HepG2 (cell line): ENCODE results near the gene IRAK2. TPM values are rescaled to one million over a fixed set of nuclear protein-coding genes. Genes with fewer than 3 reads are reported as not detected.
A peak's percentile ranks its signal among the peaks of the same experiment; 100 is the strongest.

Source experiments
- CBX5 ChIP-seq: sonication (generic); formaldehyde crosslinking; IDR thresholded peaks from 2 replicates; pipeline ENCODE4 v1.4.0; 2020; ENCODE audit warnings: missing genetic modification reagents, borderline replicate concordance
- GMEB1 ChIP-seq: sonication (generic); formaldehyde crosslinking; IDR thresholded peaks from 2 replicates; pipeline ENCODE4 v1.5.1; 2020; ENCODE audit warnings: missing genetic modification reagents, mild to moderate bottlenecking, borderline replicate concordance
- PRDM15 ChIP-seq: sonication (generic); formaldehyde crosslinking; IDR thresholded peaks from 2 replicates; pipeline ENCODE4 v1.4.0; 2020; ENCODE audit warnings: missing genetic modification reagents
- RELA ChIP-seq: sonication (generic); formaldehyde crosslinking; IDR thresholded peaks from 2 replicates; pipeline ENCODE4 v1.4.0; 2020; ENCODE audit warnings: missing genetic modification reagents
- TRAFD1 ChIP-seq: sonication (generic); formaldehyde crosslinking; IDR thresholded peaks from 2 replicates; pipeline ENCODE4 v1.5.1; 2020; ENCODE audit warnings: missing genetic modification reagents, mild to moderate bottlenecking, borderline replicate concordance
- ZBTB34 ChIP-seq: sonication (generic); formaldehyde crosslinking; IDR thresholded peaks from 2 replicates; pipeline ENCODE4 v1.8.0; 2022; ENCODE audit warnings: mild to moderate bottlenecking, missing genetic modification reagents
- ZFP91 ChIP-seq: sonication (generic); formaldehyde crosslinking; IDR thresholded peaks from 2 replicates; pipeline ENCODE4 v1.9.0; 2022; ENCODE audit warnings: missing genetic modification reagents, mild to moderate bottlenecking, borderline replicate concordance
- ZNF12 ChIP-seq: sonication (generic); formaldehyde crosslinking; IDR thresholded peaks from 2 replicates; pipeline ENCODE4 v1.5.0; 2020; ENCODE audit warnings: missing genetic modification reagents
- ZNF30 ChIP-seq: sonication (generic); formaldehyde crosslinking; IDR thresholded peaks from 2 replicates; pipeline ENCODE4 v1.5.0; 2020; ENCODE audit warnings: mild to moderate bottlenecking, missing genetic modification reagents
- ZNF496 ChIP-seq: sonication (generic); formaldehyde crosslinking; IDR thresholded peaks from 2 replicates; pipeline ENCODE4 v1.8.1; 2023; ENCODE audit warnings: mild to moderate bottlenecking, moderate library complexity, missing genetic modification reagents; ENCODE audit not compliant: insufficient replicate concordance
- ZSCAN22 ChIP-seq: sonication (generic); formaldehyde crosslinking; IDR thresholded peaks from 2 replicates; pipeline ENCODE4 v1.4.0; 2020; ENCODE audit warnings: mild to moderate bottlenecking, missing genetic modification reagents
- ZUFSP ChIP-seq: sonication (generic); formaldehyde crosslinking; IDR thresholded peaks from 2 replicates; pipeline ENCODE4 v1.9.0; 2021; ENCODE audit warnings: missing genetic modification reagents, mild to moderate bottlenecking, borderline replicate concordance
- polyA plus RNA-seq, 8 experiments: library from polyadenylated mRNA; depleted of rRNA in 3 of 8; stranded (reverse) in 7 of 8; unstranded in 1 of 8; fragments of >200 nt; fragmentation: Illumina TruSeq in 4 of 8; extraction: Trizol in 4 of 8; gene quantifications; 2 replicates each; pipeline versions ENCODE4 v1.2.1 to v1.2.3, GENCODE V29; 2011 to 2016; ENCODE audit warnings: low read depth in 4 of 8, missing spikeins in 1 of 8, mixed read lengths in 1 of 8; ENCODE audit not compliant: insufficient read depth in 1 of 8
- total RNA-seq, 5 experiments: library from RNA; depleted of rRNA; stranded (reverse); fragments of >200 nt; fragmentation: Illumina TruSeq; extraction: Trizol; gene quantifications; 2 replicates each; pipeline ENCODE4 v1.2.3, GENCODE V29; 2016; ENCODE audit warnings: low read depth in 1 of 5

The IRAK2 gene
- total and polyA plus RNA-seq, 2 of the 13 experiments (the other 11 are each of a cell fraction or from before 2014, with no cell fraction given) = 13.1 to 23.3 TPM

GRCh38 chr3:10115326-10116137 is 49.2 kb upstream of the IRAK2 start, which contains the start of gene BRK1 (continued):
- TF ChIP-seq GMEB1 (CRISPR knock-in tag) (peak; percentile 76; the same call in 1 of the 2 replicates), ZNF12 (CRISPR knock-in tag) (no peak), ZBTB34 (CRISPR knock-in tag) (no peak), ZSCAN22 (CRISPR knock-in tag) (no peak), ZNF30 (peak; percentile 76; the same call in 1 of the 2 replicates), ZUFSP (no peak), CBX5 (CRISPR knock-in tag) (0 out of 2 replicates have a peak, but pooled peaks have one; percentile 13), RELA (CRISPR knock-in tag) (no peak), ZNF496 (no peak), PRDM15 (peak; percentile 49; the same call in 1 of the 2 replicates), TRAFD1 (CRISPR knock-in tag) (no peak), ZFP91 (no peak)
